ENCODE results near the gene TAF15.

TAF15 gene

DNA sequence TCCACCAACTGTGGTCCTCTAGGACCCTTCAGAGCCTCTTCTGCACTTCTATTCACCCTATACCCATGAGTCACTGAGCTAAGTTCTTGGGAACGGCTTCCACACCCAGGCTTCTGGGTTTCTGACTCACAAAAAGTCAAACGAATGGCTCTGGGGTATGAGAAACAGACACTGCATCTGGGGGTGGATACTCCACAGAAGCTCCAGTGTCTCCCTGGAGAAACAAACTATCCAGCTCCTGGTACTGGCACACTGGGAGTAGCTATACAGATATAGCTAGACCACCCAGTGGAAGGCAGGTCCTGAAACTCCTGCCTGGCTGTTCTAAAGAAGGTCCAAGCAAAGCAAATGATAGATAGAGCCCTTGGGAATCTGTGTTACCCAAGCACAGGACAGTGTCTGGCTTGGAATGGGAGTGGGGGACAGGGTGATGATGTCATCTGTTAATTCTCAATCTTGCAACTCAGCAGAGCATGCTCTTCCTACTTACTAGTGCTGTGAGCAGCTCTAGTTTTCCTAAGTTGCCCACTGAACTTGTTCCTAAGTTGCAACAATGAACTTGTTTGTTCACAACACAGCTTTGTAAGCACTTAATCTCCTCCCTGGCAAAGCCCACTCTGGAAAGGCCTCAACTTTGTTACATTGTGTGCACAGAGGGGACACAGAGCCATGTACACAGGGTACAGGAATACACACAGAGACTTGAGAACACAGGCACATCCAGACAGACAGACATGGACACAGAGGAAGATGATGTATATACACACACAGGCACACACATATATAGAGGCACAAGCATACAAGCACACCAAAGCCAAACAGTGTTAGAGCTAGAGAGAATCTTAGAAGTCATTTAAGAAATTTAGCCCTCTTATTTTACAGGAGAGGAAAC lies 20.6 kb upstream of the TAF15 start:
- no peak for DNase-seq

DNA sequence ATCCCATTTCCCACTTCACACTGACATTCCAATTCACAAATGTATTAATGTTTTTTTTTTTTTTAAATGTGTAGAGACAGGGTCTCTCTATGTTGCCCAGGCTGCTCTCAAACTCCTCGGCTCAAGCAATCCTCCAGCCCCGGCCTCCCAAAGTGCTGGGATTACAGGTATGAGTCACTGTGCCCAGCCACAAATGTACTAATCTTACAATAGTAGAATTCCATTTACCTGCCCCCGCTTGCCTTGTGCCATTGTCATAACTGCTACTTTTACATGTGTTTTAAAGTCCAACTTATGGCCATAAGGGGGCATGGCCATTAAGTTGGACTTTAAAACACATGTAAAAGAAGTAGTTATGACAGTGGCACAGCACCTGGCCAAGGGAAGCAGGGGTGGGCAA lies 18.4 kb upstream of the TAF15 start:
- DNase-seq = no peak

DNA sequence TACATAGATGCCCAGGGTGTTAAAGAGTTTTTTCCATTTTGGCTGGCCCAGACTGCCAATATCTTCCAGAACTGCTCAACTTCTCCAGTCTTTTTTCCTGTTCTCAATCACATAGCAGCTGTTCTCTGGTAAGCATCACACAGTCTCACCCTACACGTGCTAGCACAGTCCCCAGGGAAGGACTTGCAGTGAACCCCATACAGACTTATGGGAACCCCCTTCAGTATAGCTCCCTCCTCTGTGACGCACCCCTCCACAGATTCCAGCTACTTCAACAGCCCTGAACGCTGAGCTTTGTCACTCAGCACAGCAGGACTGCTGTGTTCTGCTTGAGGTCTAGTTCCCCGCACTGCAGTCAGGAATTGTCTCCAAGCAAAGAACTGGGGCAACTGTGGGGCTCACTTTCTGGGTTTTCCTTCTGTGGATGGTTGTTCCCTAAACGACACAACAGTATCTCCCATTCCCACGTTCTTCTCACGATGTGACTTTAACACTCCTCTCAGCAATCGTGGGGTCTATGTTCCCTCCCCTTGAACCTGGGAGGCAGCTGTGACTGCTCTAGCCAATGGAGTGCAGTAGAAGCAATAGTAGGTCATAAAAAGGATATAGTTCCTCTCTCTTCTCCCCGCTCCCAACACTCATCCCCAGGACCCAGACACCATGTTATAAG lies 17.5 kb upstream of the TAF15 start:
- DNase-seq = no peak

DNA sequence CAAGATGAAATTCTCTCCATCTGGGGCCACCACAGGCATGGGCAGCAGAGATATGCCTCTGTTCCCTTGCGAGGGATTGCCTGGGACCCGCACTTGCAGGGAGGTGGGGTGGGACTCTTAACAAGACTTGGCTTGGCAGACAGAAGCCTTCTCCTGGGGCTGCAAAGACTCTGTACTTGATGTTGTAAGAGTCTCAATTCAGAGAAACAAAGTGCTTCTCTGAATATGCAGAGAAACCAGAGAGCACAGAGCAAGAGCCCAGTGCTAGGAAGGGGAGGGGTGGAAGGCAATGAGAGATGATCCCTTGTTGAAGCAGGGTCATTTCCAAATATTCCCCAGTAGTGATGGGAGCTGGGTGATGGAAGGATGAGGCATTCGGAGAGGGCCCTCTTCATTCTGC lies 16.0 kb upstream of the TAF15 start:
- DNase-seq = no peak

DNA sequence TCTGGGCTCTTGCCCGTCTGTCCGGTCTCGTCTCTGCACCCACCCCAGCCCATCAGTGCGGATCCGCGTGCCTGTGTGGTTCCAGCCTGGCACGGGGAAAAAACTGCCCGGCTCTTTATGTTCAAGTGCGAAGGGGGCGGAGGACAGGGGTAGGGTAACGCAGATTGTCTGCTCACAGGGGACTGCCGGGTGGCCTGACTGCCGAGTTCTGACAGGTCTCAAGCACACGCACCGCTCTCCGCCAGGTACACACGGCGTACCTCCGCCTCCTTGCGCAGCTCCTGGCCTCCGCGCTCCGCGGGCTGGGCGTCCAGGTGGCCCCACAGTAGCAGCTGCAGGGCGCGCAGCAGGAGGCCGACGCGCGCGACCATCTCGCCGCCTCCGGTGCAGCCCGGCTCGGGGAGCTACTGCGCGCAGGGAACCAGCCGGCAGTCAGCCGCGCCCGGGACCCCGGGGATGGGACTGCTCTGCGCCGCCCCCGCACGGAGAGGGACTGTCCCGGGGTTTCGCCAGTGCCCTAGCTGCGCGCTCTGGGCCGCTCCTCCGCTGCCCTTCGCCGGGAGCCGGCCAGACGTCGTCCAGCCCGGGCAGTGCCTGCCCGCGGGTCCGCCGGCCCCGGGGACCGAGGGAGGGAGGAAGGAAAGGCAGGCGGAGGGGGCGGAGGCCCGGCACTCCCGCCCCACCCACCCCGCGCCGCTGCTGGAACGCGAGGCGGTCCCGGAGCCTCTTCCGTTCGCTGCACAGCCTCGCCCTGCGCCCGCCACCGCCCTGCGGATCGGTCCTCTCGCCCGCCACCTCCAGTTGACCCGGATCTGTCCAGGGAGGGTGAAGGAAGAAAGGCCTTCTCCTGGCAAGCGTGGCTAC lies 14.0 kb upstream of the TAF15 start, which contains the start of gene MMP28:
Gene MMP28, minus strand, starts transcription at position 635 of the 864 bp plus-strand sequence. Its CDS starts 264 bp downstream, at position 371.
- DNase-seq = peak in 3 of 4 experiments; percentile 9 to 19 (median 9)

DNA sequence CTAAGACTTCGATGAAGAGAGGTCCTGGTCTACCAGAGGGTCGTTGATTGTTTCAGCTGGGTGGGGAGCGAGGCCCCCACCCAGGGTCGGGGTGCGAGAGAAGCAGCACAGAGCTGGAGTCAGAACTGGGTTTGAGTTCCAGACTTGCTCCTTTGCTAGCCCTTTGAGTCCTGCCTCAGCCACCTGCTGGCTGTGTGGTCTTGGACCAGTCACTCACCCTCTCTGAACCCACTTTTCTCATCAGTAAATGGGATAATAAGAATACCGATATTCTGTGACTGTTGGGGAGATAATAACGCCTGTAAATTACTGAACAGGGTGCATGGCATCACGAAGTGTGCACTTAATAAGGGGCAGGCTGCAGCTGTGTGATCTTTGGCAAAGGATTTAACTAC lies 13.4 kb upstream of the TAF15 start:
- DNase-seq = no peak

DNA sequence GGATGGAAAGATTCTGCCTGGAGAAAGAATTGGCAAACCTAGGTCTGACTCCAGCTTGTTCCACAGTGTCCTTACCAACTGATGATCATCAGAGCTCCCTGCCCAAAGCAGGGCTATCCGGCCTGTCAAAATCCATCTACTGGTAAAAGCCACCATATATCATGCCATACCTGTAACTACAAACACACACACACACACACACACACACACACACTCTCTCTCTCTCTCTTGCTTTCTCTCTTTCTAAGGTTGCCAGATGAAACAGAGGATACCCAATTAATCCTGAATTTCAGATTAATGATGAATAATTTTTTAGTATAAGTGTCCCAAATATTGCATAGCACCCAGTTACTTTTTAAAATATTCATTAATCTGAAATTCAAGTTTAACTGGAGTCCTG lies 12.3 kb upstream of the TAF15 start:
- DNase-seq = no peak

DNA sequence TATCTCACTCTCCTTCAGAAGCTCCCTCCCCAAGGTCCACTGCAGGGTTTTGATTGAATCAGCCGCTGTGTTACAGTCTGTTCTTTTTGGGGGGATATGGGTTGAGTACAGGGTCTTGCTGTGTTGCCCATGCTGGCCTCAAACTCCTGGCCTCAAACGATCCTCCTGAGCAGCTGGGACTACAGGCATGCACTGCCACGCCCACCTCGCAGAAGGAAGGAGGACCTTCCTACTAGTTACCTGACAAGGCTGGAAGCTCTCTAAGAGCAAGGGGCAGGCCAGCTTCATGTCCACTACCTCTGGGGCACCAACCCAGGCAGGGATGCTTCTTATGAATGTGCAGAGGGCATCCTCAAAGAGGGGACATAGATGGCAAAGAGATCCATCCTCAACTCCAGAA lies 11.9 kb upstream of the TAF15 start:
- DNase-seq = no peak

DNA sequence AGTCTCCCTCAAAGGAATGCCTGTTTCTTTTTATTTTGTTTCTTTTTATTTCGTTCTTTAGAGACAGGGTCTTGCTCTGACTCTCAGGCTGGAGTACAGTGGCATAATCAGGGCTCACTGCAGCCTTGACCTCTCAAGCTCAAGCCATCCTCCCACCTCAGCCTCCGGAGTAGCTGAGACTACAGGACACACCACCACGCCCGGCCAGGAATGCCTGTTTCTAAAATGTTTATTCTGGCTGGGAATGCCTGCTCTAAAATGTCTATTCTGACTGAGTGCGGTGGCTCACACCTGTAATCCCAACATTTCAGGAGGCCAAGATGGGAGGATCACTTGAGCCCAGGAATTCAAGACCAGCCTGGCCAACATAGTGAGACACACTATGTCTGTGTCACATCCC lies 11.4 kb upstream of the TAF15 start:
- no peak for DNase-seq

DNA sequence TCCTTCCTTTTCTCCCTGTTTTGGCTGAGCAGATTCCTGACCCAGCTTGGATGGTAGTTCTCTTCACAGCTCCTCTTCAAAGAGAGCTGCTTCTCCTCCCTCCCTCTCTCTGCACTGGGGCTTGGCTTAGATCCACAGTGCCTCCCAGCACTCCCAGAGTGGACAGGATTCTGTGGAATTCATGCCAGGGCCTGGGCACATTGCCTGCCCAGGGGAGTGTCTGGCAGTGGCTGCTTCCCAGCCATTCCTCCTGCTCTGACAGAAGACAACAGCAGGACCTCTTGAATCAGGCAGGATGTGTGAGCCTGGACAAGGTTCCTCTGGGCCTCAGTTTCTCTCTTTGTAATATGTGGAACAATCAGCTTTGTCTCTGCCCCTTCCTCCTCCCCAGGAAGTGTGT lies 9.3 kb upstream of the TAF15 start:
- DNase-seq = no peak

DNA sequence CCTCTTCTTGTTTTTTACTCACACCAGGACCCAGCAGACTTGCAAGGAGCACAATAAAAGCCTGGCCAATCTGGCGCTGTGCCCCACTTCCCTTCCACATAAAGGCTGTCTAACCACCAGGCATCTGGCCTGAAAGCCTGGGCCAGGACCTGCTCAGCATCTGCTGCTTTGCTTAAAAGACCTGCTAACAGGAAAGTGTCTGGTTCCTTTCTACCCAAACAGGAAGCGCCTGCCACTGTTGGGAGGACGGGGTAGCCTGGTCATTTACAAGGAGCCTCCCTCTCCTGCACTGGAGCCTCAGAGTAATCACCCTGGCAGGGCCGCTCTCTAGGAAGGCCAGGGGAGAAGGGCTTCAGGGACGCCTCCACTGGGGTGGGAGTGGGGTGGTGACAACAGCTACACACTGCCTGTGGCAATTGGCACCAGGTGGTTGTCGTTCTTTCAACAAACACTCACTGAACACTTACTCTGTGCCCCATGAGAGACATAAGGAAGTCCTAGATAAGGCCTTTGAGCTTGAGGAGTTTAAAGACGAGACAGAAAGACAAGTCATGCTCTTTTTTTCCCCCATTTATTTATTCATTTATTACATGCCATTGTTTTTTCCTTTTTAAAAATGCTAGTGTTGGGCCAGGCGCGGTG lies 7.6 kb upstream of the TAF15 start:
- no peak for DNase-seq

DNA sequence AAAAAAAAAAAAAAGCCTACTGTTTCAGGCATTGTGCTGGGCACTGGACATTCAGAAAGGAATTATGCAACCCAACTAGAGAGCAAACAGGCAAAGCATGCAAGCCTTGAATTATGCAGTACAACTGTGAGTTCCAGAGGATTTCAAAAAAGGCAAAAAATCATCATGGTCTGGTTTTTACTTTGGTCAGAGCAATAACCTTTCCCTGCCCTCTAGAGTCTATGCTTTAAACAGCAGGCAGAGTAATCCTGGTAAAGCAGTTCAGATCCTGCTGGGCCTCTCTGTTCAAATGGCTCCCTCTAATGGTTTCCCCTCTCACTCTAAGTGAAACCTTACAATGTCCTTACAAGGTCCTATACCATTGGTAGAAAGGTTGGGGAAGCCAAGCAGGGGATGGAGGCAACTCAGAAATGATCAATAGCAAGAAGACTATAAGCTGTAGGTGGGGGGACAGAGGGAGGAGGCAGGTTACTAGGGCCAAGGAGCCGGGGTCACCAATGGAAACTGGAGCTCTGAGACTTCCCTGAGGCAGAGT lies 4.6 kb upstream of the TAF15 start:
- DNase-seq = no peak

DNA sequence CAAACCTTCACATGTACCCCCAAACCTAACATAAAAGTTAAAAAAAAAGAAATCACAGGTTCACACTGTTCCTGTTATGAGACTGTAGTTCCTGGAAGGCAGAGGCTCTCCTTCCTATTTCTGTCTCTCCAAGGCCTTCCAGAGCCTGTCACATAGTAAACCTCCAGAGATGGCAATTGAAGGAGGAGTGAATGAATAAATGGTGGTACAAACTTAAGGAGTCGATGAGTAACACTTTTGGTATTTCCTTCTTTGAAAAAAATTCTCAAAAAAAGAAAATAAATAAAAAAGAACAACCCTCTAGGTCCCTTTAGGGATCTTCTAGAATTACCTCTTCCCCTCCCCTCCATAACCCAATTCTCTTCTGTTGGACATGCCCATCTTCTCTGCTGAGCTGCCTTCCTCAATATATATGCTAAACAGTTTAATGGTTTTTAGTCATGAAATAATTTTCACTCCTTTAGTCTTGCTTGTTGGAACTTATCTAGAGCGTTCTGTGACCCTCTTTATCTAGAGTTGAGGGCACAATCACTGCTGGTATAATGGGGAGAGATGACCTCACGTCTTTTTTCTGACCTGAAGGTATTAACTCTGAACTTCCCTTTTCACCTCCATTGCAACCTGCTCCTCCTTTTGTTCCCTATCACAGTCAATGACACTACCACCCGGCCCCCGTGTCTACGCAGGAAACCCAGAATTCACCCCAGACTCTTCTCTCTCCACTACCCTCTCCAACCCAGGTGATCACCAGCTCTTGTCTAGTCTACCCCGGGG lies 1.7 kb upstream of the TAF15 start:
- DNase-seq = no peak

DNA sequence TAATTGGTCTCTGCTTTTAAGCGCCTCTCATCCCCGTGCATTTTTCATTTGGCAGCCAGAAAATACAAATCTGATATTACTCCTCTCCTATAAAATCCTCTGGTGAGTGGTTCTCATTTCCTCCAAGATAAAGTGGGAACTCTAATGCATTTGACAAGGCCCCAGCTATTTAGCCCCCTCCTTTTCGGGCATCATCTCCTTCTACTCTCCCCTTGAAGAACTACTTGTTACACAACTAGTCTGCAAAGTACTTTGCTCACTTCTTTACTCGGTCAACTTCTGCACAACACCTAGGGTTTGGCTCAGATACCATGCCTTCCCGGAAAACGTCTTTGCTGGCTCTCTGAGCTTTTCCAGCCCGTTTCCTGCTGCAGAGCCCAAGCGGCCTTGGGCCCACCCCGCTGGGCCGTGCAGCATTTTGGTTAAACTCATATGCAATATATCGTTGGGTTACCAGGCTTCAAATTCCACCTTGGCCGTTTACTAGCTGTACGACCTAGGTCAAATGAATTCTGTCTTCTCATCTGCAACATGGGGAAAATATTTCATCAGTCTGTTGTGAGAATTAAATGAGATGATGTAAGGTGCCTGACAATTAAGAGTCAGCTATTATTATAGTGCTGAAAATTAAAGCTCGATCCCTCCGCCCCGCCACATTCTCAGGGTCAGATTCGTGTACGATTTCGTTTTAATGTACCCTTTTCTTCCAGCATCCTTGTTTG lies 883 bp upstream of the TAF15 start:
- DNase-seq = no peak

DNA sequence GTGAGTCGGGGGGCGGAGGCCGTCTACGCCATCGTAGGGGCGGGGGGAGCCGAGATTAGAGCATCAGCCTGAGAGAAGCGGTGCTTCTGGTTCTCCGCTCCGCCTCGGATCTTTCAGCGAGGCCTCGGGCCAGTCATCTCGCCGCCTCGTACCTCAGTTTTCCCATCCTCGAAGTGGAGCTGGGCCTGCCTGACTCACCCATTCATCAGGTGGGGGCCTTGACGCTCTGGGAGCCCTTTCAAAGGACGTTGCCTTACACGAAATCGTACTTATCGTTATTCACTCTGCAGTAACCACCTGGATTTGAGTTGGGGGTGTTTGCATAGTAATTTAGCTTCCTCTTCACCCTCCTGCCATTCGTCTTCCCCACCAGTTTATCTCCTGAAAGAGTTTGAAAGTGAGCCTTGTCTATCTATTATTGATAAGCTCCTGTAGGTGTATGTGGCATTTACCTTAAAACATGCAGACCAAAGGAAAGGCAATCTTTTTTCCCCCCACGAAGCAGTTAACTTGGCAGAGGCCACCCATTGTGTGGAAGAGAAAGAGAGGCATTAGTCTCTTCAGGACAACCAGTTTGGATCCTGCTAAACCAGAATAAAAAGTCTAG lies 674 bp downstream of the TAF15 start:
- DNase-seq = no peak

DNA sequence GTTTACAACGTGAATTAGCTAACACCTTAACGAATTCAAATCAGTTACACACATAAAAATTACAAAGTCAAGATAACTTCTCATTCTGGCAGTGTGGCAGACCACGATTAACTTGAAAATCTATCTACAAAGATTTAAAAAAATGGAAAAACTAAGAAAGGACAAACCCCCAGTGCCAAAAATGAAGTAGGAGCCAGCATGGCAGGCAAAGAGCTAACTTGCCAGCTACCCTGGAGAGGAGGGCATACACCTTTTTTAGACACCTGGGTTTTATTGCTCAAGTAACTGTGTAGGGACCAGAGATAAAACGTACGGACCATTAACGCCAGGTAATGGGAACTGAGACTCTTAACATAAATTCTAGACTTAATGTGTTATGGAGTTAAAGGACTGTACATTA lies 2.5 kb downstream of the TAF15 start:
- no peak for DNase-seq

DNA sequence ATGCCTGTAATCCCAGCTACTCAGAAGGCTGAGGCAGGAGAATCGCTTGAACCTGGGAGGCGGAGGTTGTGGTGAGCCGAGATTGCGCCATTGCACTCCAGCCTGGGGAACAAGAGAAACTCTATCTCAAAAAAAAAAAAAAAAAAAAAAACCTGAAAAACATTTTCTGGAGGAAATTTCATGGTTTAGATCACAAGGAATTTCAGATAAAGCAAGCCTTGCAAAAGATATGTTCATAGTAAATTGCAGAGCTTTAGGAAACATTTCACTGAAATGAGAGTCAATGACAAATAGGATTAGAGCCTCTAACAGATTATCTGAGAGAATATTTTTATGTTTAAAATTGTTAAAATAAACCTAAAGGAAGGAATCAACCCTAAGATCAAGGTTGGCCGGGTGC lies 3.2 kb downstream of the TAF15 start:
- DNase-seq = no peak

DNA sequence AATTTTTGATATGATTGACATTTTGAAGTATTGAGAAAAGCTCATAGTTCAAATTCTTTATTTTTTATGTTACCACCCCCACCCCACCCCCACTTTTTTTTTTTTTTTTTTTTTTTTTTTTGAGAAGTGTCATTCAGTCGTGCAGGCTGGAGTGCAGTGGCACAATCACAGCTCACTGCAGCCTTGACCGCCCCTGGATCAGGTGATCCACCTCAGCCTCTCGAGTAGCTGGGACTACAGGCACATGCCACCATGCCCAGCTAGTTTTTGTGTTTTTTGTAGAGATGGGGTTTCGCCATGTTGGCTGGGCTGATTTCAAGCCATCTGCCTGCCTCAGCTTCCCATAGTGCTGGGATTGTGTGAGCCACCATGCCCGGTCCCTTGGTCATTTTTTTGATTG lies 7.4 kb downstream of the TAF15 start:
- no peak for DNase-seq

DNA sequence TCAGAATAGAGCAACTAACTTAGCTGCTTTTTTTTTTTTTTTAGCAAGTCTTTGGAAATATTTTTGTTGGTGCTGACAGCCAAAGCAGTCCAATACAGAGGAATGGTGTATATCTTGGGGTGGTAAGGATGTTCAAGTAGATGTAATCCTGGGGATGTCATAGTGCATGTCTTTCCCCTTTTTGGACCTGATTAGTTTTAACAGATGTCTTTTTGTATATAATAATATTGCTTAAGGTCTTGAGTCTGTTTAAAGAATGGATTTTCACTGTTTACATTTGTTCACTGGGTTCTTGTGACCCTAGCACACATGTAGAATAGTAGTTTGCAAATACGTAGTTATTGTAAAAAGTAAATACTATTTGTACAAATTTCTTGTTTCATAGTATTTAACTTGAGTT lies 7.9 kb downstream of the TAF15 start:
- DNase-seq = no peak

DNA sequence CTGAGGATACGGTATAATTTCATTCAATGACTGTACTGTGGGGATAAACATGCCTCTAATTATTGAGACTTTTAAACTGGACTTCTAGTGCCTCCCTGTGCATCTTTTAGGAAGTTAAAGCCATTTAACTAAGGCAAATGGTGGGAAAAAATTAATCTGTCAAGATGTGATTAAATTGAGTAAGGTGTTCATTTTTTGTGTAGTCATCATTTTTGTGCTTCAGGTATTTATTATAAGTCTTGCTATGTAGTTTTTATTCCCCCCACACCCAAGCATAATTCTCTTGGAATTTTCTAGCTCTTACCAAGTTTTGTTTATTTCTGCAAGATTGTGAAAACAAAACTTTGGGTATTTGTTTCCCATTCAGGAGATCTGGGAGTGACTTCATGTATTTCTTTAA lies 10.2 kb downstream of the TAF15 start:
- no peak for DNase-seq

DNA sequence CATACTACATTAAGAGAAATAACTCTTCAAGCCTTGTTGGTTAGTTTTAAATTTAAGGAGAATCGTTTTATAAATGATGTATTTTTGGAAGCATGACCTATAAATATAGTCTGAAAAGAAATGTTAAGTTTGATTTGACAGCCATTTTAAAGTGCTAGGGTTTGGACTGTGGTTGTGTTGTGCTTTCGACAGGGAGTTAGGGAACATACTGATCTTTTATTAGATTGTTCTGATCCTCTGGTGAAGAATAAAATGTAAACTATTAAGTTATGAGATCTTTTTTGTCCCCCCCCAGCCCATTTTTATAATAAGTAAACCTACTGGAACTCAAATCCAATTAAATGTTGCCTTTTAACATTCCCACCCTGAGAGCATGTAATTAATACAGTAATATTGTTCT lies 12.0 kb downstream of the TAF15 start:
- DNase-seq = no peak
